Adrenal gland (tissue), 5 donors: ENCODE data around the gene IFNA10.
"Not testable (repeated sequence)": the region's sequence is repeated elsewhere in the genome, so short reads cannot be mapped to it uniquely, and the experiment has no call there.

Experiments used
- CTCF ChIP-seq, 6 experiments: fragments of 450-650 bp in 4 of 6; fragments of 200-600 bp in 2 of 6; sonication (generic) in 1 of 6; IDR thresholded peaks; 1 replicate in 5 of 6; 2 replicates in 1 of 6; pipeline versions ENCODE4 v1.5.1 to v1.8.0; 2016 to 2021; ENCODE audit warnings: antibody characterized with exemption in 6 of 6, mild to moderate bottlenecking in 2 of 6, moderate library complexity in 1 of 6
- POLR2A ChIP-seq, 2 donors: fragments of 450-650 bp; IDR thresholded peaks; one replicate each; pipeline ENCODE4 v1.6.1; 2017; ENCODE audit warnings: antibody characterized with exemption in 2 of 2, mild to moderate bottlenecking in 2 of 2, moderate library complexity in 1 of 2
- donor health status: DM: no; HTN: no; CAD: no.

- TF ChIP-seq CTCF, POLR2A (IDR thresholded peaks at IDR 0.05): not testable (repeated sequence)
Observed at GRCh38 chr9:21187487-21187886, 19.5 kb downstream of the IFNA10 start, which contains the start of gene IFNA4.
